Neural progenitor cell (in vitro differentiated cells): ENCODE results near the gene ADAM22.

Source experiments
- CTCF ChIP-seq: fragments of 200-600 bp; sonication (generic); IDR thresholded peaks from 2 replicates; pipeline ENCODE4 v1.5.1; 2017; ENCODE audit warnings: antibody characterized with exemption, mild to moderate bottlenecking
- EZH2 ChIP-seq: fragments of 200-600 bp; sonication (generic); IDR thresholded peaks from 2 replicates; pipeline ENCODE4 v1.6.1; 2017; ENCODE audit warnings: antibody characterized with exemption, mild to moderate bottlenecking, moderate library complexity
- EZH2phosphoT487 ChIP-seq: fragments of 200-600 bp; sonication (generic); IDR thresholded peaks from 2 replicates; pipeline ENCODE4 v1.6.1; 2017; ENCODE audit warnings: antibody characterized with exemption

GRCh38 chr7:87966271-87966670, 32.2 kb downstream of the ADAM22 start:
- TF ChIP-seq CTCF (no peak), EZH2 (no peak), EZH2phosphoT487 (no peak)
